ENCODE data around the gene KCTD17.

DNA sequence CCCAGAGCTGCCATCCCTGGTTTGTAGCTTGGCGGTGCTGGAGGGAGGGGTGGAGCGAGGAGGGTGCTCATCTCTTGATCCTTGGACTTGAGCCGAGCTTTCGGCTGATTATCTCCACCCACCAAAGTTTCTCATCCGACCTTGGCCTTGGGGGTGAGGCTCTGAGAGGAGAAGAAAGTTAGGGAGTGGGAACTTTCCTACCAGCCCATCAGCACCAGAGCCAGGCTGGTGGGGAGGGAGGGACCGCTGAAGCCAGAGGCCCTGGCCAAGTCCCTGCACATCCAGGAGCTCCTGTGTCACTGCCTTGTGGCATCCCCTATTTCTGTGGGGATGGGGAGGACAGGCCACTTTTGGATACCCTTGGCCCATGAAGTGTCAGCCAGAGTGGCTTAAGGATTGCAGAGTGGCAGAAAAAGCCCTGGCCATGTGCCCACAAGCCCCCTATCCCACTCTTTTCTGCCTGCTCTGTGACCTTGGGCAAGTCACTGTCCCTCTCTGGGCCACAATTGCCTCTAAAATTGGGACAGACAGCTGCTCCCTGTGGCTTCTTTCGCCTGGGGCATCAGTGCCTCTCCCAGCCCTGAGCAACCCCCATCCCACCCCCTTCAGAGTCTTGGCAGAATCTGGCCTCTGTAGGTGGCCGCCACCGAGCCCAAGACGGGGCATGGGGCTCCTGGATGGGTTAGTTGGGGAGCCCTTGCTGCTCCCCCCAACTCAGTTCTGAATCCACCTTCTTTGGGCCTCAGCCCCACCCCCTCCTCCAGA is 10.3 kb downstream of the KCTD17 start:
- TF ChIP-seq, protein P1, sequence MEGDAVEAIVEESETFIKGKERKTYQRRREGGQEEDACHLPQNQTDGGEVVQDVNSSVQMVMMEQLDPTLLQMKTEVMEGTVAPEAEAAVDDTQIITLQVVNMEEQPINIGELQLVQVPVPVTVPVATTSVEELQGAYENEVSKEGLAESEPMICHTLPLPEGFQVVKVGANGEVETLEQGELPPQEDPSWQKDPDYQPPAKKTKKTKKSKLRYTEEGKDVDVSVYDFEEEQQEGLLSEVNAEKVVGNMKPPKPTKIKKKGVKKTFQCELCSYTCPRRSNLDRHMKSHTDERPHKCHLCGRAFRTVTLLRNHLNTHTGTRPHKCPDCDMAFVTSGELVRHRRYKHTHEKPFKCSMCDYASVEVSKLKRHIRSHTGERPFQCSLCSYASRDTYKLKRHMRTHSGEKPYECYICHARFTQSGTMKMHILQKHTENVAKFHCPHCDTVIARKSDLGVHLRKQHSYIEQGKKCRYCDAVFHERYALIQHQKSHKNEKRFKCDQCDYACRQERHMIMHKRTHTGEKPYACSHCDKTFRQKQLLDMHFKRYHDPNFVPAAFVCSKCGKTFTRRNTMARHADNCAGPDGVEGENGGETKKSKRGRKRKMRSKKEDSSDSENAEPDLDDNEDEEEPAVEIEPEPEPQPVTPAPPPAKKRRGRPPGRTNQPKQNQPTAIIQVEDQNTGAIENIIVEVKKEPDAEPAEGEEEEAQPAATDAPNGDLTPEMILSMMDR (IDR thresholded peaks at IDR 0.05): no peak
- no peak for TF ChIP-seq ZFX (IDR thresholded peaks at IDR 0.05; ENCODE audit: borderline replicate concordance)

Measured in 22Rv1 (cell line).